Amniotic stem cell (primary cell): ENCODE results near the gene B4GALT1.
"Not testable (repeated sequence)": the region's sequence is repeated elsewhere in the genome, so short reads cannot be mapped to it uniquely, and the experiment has no call there.

Experiments
- DNase-seq: peaks from one replicate; lab custom pipeline; 2025; lab: John Stamatoyannopoulos, UW

B4GALT1 gene

GRCh38 chr9:33101104-33101951 is 65.8 kb downstream of the B4GALT1 start:
- DNase-seq, result peak; percentile 43

- no peak for DNase-seq
Observed at GRCh38 chr9:33099754-33100153, 67.4 kb downstream of the B4GALT1 start.

GRCh38 chr9:33097192-33097591 is 69.9 kb downstream of the B4GALT1 start:
- no peak for DNase-seq

DNA sequence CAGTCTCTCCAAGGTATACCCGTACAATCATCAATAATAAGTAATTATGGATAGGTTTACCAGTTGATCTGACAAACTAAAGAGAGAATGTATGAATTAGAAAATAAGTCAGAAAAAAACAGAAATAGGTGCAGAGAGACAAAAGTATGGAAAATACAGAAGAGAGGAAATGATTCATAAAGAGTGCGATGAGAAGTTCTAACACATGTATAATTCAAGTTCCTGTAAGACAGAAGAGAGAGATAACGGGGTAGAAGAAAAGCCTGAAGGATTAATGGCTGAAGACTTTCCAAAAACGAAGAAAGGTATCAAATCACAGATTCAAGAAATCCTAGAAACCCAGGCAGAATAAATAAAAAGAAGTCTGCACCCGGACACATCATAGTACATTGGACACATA is 74.5 kb downstream of the B4GALT1 start:
- no peak for DNase-seq

DNA sequence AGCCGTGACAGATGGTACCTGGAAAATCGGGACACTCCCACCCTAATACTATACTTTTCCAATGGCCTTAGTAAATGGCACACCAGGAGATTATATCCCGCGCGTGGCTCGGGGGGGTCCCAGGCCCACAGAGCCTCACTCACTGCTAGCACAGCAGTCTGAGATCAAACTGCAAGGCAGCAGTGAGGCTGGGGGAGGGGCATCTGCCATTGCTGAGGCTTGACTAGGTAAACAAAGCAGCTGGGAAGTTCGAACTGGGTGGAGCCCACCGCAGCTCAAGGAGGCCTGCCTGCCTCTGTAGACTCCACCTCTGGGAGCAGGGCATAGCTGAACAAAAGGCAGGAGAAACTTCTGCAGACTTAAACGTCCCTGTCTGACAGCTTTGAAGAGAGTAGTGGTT is 81.5 kb downstream of the B4GALT1 start:
- not testable (repeated sequence) for DNase-seq

- DNase-seq, result no peak
Observed at GRCh38 chr9:33082538-33083326, 84.4 kb downstream of the B4GALT1 start.

- no peak for DNase-seq
Observed at GRCh38 chr9:33082128-33082527, 85.0 kb downstream of the B4GALT1 start.

DNA sequence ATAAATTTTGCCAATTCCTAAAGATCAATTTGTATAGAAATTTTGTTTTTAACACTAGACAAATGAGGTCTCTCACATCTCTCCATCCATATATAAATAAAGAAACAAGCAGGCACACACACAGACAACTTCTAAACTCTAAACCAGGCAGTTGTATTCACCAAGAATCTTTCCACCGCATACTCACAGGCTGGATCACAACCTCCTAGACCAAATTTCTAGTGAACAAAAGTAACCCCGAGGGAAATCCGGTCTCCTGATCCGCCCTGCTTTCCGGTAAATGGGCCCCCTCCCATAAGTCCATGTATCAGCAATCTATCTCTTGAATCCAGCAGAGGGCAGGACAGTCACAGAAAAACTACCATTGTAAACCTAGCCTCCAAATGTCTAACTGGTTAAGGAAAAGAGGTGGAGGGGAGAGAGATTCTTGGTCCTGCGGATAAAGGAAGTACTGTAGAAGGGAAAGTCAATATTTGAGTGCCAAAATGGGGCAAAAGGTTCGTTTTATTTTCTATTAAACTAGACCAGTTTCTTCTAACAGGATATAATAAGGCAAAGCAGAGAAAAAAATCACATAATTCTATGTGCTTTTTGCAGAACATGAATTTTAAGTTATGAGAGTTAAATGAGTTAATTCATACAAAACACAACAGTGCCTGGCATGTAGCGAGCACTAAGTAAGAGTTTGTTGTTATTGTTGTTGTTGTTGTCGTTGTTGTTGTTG is 85.8 kb downstream of the B4GALT1 start:
- peak; percentile 85 for DNase-seq

- no peak for DNase-seq
Observed at GRCh38 chr9:33080534-33080933, 86.6 kb downstream of the B4GALT1 start.

GRCh38 chr9:33076046-33077004 is 90.8 kb downstream of the B4GALT1 start, which contains the start of gene SMU1:
Gene SMU1, minus strand, starts transcription at chr9:33076674. Its CDS starts 66 bp downstream, at chr9:33076608.
- peak; percentile 96 for DNase-seq

GRCh38 chr9:33068991-33069390 is 98.1 kb downstream of the B4GALT1 start:
- no peak for DNase-seq

- no peak for DNase-seq
Observed at GRCh38 chr9:33065157-33066076, 101.7 kb downstream of the B4GALT1 start.
